GM12865 (cell line): ENCODE results near the gene TSPAN12.
A peak's percentile ranks its signal among the peaks of the same experiment; 100 is the strongest.

Experiments
- DNase-seq: peaks from one replicate; pipeline ENCODE4 v3.0.0; 2010; ENCODE audit warnings: low read depth
- H3K4me3 ChIP-seq: 2 replicates; pipeline ENCODE4 v1.5.1; 2011; ENCODE audit warnings: mild to moderate bottlenecking, low read depth, low read length, control low read depth
- CTCF ChIP-seq: IDR thresholded peaks from 2 replicates; pipeline ENCODE4 v1.5.1; 2011; ENCODE audit warnings: low read length, control low read depth, low read depth, inconsistent platforms; ENCODE audit not compliant: insufficient read depth; ENCODE audit errors: missing control alignments

The TSPAN12 gene

DNA sequence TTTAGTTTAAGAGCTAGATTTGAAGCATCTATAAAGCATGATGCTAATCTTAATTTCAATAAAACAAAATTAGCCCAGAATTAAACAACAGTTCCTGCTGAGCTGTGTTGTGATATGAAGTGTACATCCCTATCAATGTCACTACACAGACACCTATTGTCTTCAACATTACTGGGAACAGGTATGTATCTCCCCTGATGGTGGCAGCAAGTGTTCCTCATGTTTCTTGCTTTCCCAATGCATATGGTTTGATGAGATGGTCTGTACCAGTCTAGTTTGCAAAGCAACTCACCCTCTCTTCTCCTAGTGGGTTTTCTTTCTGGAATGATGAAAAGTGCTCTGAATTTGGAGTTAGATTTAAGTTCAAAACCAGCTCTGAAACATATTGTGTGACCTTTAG is 38.1 kb downstream of the TSPAN12 start:
- no peak for TF ChIP-seq CTCF
- DNase-seq, result peak; percentile 14
- no peak overlapping the region for H3K4me3 ChIP-seq

DNA sequence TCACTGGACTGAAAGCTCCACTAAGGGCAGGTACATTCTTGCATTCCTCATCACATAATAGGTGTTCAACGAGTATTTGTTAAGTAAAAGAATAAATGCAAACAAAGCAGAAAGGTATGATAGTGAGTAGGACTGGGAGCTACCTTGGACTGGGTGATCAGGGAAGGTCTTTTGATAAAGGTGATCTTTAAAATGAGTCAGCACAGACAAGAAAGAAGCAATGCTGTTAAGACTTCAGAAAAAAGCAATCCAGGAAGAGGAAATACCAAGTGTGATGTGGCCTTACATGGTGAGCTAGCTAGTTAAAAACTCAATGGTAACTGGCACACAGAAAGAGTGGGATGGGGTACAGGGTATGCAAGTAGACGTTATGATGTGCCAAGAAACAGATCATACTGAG is 40.1 kb downstream of the TSPAN12 start:
- DNase-seq, result no peak
- no peak overlapping the region for H3K4me3 ChIP-seq
- TF ChIP-seq CTCF, result no peak

GRCh38 chr7:120814253-120814939 is 43.5 kb downstream of the TSPAN12 start:
- no peak for TF ChIP-seq CTCF
- DNase-seq, result no peak
- H3K4me3 ChIP-seq, result no peak overlapping the region

- no peak for DNase-seq
- no peak for TF ChIP-seq CTCF
- H3K4me3 ChIP-seq, result no peak overlapping the region
These were observed 44.2 kb downstream of the TSPAN12 start for GRCh38 chr7:120813546-120814252.

DNA sequence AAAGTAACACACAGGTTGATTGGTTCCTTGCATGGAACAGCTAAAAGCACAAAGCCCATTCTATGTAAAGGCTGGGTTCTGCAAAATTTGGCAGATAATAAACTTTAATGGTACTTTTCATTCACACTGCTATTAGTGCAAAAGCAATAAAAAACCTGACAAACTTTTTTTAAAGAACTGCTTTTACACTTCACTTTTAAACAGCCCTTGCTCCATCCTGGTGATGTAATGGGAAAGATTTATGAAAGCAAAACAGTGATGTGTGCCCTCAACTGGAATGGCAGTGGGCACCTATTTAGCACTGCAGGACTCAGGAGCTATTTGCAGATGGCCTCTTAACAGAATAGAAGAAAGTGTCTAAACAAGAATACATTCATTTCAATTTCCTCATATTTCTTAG is 44.9 kb downstream of the TSPAN12 start:
- TF ChIP-seq CTCF, result no peak
- DNase-seq, result no peak

GRCh38 chr7:120809260-120809659 is 48.7 kb downstream of the TSPAN12 start:
- no peak for TF ChIP-seq CTCF
- H3K4me3 ChIP-seq, result no peak overlapping the region

More for the DNA sequence above, 44.9 kb downstream of the TSPAN12 start:
- no peak overlapping the region for H3K4me3 ChIP-seq

DNA sequence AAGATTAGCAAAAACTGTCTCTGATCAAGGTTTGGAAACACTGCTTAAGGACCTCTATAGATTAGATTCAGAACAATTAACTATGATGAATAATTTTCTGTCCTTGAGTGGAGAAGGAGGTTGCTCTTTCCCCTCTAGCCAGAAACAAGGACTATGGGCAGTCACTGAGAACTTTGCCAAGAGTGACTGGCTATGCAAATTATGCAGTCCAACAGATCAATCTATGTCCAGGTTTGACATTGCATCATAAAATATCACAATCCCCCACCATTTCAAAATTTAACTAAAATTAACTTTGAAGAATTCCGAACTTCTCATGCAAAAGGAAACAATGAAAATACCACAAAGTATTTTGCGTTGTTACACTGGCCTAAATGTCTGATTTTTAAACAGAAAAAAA is 50.6 kb downstream of the TSPAN12 start:
- no peak for DNase-seq
- TF ChIP-seq CTCF, result no peak
- H3K4me3 ChIP-seq, result no peak overlapping the region

More at GRCh38 chr7:120809260-120809659, 48.7 kb downstream of the TSPAN12 start:
- no peak for DNase-seq
